Esophagus mucosa (tissue), 1 donor: ENCODE measurements around the gene MMEL1. TPM values are rescaled to one million over a fixed set of nuclear protein-coding genes. Genes with fewer than 3 reads are reported as not detected.
A peak's percentile ranks its signal among the peaks of the same experiment; 100 is the strongest.
"Not testable (repeated sequence)": the region's sequence is repeated elsewhere in the genome, so short reads cannot be mapped to it uniquely, and the experiment has no call there.

ENCODE experiments used
- ATAC-seq: fragments of 200-7000 bp; cut with Tn5 transposase; one replicate; pipeline ENCODE4 v1.9.1; 2020
- total RNA-seq: library from RNA; stranded (reverse); gene quantifications from one replicate; pipeline ENCODE4 v1.2.4, GENCODE V29; 2023
- donor health status: DM: yes; HTN: yes; CAD: no.

The MMEL1 gene, protein sequence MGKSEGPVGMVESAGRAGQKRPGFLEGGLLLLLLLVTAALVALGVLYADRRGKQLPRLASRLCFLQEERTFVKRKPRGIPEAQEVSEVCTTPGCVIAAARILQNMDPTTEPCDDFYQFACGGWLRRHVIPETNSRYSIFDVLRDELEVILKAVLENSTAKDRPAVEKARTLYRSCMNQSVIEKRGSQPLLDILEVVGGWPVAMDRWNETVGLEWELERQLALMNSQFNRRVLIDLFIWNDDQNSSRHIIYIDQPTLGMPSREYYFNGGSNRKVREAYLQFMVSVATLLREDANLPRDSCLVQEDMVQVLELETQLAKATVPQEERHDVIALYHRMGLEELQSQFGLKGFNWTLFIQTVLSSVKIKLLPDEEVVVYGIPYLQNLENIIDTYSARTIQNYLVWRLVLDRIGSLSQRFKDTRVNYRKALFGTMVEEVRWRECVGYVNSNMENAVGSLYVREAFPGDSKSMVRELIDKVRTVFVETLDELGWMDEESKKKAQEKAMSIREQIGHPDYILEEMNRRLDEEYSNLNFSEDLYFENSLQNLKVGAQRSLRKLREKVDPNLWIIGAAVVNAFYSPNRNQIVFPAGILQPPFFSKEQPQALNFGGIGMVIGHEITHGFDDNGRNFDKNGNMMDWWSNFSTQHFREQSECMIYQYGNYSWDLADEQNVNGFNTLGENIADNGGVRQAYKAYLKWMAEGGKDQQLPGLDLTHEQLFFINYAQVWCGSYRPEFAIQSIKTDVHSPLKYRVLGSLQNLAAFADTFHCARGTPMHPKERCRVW
- 2.3 TPM for total RNA-seq

DNA sequence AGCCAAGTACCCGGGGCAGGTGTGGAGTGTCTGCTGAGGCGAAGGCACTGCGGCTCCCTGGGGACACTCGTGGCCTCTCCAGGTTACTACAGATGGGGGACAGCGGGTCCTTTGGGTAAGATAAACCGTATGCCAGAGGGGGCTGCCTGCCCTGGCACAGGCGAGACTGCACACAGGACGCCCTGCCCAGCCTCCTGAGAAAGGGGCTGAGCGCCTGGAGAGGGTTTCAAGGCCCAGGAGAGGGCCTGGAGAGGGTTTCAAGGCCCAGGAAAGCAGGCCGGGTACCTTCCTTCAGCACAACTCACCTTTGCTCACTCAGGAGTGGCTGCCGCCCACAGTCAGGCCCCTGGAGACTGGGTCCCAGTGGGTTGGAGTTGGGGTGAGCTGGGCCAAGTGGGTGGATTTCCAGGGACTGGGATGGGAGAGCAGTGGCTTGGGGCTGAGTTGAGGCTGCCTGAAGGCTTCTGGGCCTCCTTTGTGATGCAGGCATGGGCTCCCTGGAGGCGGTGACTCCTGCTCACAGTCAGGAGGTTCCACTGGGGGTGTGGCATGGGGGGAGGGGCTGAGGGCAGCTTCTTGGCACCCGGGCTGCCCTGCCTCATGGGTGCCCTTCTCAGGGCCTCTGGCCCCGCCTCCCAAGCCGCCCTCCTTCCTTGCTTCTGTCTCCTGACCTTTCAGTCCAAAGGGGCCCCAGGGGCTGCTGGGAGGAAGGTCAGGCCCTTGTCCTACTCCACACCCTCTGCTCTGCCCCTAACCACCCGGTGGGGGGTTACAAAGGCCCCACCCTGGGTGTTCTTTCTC is at the start of gene MMEL1:
TSS of gene MMEL1 (minus strand) at position 456 of the 801 bp plus-strand sequence. CDS start 3,532 bp downstream, outside the sequence.
- no peak for ATAC-seq

DNA sequence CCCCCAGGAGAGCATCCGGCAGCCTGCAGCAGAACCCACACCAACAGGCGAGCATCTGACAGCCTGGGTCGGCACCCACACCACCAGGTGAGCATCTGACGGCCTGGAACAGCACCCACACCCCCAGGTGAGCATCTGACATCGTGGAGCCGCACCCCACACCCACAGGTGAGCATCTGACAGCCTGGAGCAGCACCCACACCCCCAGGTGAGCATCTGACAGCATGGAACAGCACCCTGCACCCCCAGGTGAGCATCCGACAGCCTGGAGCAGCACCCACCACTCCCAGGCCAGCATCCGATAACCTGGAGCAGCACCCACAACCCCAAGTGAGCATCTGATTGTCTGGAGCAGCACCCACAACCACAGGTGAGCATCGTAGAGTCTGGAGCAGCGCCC is 43.9 kb upstream of the MMEL1 start:
- ATAC-seq = not testable (repeated sequence)

DNA sequence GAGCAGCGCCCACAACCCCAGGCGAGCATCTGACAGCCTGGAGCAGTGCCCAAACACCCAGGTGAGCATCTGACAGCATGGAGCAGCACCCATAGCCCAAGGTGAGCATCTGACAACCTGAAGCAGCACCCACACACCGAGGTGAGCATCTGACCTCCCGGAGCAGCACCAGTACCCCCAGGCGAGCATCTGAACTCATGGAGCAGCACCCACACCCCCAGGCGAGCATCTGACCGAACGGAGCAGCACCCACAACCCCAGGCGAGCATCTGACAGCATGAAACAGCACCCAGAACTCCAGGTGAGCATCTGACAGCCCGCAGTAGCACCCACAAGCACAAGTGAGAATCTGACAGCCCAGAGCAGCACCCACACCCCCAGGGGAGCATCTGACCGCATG is 38.8 kb upstream of the MMEL1 start:
- not testable (repeated sequence) for ATAC-seq

DNA sequence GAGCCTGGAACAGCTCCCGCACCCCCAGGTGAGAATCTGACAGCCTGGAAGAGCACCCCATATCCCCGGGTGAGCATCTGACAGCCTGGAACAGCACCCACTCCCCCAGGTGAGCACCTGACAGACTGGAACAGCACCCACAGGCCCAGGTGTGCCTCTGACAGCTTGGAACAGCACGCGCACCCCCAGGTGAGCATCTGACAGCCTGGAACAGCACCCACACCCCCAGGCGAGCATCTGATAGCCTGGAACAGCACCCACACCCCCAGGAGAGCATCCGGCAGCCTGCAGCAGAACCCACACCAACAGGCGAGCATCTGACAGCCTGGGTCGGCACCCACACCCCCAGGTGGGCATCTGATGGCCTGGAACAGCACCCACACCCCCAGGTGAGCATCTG is 27.0 kb upstream of the MMEL1 start:
- ATAC-seq = not testable (repeated sequence)

DNA sequence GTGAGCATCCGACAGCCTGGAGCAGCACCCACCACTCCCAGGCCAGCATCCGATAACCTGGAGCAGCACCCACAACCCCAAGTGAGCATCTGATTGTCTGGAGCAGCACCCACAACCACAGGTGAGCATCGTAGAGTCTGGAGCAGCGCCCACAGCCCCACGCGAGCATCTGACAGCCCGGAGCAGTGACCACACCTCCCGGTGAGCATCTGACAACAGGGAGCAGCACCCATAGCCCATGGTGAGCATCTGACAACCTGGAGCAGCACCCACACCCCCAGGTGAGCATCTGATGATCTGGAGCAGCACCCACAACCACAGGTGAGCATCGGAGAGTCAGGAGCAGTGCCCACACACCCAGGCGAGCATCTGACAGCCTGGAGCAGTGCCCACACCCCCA is 25.1 kb upstream of the MMEL1 start:
- not testable (repeated sequence) for ATAC-seq

DNA sequence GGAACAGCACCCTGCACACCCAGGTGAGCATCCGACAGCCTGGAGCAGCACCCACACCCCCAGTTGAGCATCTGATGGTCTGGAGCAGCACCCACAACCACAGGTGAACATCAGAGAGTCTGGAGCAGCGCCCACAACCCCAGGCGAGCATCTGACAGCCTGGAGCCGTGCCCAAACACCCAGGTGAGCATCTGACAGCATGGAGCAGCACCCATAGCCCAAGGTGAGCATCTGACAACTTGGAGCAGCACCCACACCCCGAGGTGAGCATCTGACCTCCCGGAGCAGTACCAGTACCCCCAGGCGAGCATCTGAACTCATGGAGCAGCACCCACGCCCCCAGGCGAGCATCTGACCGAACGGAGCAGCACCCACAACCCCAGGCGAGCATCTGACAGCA is 24.3 kb upstream of the MMEL1 start:
- not testable (repeated sequence) for ATAC-seq

DNA sequence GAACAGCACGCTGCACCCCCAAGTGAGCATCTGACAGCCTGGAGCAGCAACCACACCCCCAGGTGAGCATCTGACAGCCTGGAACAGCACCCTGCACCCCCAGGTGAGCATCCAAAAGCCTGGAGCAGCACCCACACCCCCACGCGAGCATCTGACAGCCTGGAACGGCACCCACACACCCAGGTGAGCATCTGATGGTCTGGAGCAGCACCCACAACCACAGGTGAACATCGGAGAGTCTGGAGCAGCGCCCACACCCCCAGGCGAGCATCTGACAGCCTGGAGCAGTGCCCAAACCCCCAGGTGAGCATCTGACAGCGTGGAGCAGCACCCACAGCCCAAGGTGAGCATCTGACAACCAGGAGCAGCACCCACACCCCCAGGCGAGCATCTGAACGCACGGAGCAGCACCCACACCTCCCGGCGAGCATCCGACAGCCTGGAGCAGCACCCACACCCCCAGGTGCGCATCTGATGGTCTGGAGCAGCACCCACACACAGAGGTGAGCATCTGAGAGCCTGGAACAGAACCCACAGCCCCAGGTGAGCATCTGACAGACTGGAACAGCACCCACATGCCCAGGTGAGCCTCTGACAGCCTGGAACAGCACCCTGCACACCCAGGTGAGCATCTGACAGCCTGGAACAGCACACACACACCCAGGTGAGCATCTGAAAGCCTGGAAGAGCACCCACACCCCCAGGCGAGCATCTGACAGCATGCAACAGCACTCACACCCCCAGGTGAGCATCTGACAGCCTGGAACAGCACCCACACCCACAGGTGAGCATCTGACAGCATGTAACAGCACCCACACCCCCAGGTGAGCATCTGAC is 23.0 kb upstream of the MMEL1 start:
- ATAC-seq = not testable (repeated sequence)

DNA sequence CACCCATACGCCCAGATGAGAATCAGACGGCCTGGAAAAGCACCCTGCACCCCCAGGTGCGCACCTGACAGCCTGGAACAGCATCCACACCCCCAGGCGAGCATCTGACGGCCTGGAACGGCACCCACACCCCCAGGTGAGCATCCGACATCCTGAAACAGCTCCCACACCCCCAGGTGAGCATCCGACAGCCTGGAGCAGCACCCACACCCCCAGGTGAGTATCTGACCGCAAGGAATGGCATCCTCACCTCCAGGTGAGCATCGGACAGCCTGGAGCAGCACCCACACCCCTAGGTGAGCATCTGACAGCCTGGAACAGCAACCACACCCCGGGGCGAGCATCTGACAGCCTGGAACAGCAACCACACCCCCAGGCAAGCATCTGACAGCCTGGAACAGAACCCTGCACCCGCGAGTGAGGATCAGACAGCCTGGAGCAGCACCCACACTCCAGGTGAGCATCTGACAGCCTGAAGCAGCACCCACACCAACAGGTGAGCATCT is 21.7 kb upstream of the MMEL1 start:
- ATAC-seq = peak; percentile 44

DNA sequence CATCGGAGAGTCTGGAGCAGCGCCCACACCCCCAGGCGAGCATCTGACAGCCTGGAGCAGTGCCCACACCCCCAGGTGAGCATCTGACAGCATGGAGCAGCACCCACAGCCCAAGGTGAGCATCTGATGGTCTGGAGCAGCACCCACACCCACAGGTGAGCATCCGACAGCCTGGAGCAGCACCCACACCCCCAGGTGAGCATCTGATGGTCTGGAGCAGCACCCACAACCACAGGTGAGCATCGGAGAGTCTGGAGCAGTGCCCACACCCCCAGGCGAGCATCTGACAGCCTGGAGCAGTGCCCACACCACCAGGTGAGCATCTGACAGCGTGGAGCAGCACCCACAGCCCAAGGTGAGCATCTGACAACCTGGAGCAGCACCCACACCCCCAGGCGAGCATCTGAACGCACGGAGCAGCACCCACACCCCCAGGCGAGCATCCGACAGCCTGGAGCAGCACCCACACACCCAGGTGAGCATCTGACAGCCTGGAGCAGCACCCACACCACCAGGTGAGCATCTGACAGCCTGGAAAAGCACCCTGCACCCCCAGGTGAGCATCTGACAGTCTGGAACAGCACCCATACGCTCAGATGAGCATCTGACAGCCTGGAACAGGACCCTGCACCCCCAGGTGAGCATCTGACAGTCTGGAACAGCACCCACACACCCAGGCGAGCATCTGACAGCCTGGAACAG is 21.1 kb upstream of the MMEL1 start:
- not testable (repeated sequence) for ATAC-seq

DNA sequence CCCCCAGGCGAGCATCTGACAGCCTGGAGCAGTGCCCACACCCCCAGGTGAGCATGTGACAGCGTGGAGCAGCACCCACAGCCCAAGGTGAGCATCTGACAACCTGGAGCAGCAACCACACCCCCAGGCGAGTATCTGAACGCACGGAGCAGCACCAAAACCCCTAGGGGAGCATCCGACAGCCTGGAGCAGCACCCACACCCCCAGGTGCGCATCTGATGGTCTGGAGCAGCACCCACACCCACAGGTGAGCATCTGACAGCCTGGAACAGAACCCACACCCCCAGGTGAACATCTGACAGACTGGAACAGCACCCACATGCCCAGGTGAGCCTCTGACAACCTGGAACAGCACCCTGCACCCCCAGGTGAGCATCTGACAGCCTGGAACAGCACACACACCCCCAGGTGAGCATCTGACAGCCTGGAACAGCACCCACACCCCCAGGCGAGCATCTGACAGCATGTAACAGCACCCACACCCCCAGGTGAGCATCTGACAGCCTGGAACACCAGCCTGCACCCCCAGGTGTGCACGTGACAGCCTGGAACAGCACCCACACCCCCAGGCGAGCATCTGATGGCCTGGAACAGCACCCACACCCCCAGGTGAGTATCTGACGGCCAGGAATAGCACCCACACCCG is 20.2 kb upstream of the MMEL1 start:
- ATAC-seq = not testable (repeated sequence)

DNA sequence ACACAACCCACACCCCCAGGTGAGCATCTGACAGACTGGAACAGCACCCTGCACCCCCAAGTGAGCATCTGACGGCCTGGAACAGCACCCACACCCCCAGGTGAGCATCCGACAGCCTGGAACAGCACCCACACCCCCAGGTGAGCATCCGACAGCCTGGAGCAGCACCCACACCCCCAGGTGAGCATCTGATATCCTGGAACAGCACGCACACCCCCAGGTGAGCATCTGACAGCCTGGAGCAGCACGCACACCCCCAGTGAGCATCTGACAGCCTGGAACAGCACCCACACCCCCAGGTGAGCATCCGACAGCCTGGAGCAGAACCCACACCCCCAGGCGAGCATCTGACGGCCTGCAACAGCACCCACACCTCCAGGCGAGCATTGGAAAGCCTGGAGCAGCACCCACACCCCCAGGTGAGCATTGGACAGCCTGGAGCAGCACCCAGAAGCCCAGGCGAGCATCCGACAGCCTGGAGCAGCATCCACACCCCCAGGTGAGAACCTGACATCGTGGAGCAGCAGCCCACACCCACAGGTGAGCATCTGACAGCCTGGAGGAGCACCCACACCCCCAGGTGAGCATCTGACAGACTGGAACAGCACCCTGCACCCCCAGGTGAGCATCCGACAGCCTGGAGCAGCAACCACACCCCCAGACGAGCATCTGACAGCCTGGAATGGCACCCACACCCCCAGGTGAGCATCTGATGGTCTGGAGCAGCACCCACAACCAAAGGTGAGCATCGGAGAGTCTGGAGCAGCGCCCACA is 19.5 kb upstream of the MMEL1 start:
- ATAC-seq = not testable (repeated sequence)

DNA sequence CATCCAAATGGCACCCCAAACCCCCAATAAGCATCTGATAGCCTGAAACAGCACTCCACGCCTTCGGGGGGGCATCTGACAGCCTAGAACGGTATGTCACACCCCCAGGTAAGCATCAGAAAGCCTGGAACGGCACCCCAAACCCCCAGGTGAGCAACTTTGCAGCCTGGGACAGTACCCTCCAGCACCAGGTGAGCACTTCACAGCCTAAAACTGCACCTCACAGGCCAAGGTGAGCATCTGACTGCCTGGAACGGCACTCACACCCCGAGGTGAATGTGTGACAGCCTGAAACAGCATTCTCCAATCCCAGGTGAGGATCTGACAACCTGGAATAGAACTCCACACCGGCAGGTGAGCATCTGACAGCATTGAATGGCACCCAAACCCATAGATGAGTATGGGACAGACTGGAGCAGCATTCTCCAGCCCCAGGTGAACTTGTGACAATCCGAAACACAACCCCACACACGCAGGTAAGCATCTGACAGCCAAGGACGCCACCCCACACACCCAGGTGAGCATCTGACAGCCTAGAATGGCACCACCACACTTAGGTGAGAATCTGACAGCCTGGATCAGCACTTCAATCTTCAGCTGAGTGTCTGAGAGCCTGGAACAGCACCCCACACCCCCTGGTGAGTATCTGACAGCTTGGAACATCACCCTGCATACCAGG is 18.3 kb upstream of the MMEL1 start:
- no peak for ATAC-seq

DNA sequence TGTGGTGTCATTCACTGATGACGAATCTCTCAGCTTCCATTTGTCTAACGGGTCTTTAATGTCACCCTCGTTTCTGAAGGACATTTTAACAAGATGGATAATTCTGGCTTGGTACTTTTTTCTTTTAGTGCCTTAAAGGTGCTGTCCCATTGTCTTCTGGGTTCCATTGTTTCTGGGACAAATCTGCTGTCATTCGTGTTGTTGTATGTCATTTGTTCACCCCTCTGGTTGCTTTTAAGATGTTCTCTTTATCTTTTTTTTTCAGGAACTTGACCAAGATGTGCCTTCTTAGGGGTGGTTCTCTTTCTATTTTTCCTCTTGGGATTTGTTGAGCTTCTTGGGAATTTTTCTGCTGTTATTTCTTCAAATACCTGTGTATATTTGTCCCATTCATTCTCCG is 14.0 kb upstream of the MMEL1 start:
- no peak for ATAC-seq

DNA sequence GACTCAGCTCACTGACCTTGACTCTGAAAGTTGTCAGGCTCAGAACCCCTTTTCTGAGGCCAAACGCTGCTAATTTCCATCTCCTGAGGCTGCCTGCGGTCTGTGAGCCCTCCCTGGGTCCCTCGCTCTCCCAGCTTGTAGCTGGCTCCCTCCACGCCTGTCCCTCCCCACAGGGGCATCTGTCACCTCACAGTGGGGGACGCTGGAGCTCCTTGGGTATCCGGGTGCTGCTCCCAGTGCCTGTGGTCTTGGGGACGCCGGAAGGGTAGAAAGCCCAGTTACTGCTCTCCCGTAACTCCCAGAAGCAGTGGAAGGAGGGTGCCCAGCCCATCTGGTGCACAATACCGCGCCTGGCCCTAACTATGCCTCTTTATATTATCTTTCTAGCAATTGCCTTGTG is 13.0 kb upstream of the MMEL1 start:
- no peak for ATAC-seq

DNA sequence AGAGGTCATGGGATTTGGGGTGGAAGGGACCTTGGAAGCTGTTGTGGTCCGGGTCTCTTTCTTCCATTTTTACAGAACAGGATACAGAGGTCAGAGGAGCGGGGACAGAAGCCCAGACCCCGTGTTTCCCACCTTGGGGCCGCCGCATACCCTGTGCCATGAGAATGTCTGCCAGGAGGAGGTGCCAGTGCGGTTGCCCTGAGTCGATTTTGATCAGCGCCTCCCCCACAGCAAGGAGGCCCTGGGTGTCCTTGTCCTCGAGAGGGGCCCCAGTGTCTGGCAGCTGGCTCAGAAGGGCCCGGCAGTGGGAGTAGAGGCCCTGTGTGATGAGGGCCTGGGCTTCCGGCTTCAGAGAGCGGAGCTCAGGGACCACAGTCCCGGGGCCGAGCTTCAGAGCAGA is 12.3 kb upstream of the MMEL1 start:
- ATAC-seq = no peak

DNA sequence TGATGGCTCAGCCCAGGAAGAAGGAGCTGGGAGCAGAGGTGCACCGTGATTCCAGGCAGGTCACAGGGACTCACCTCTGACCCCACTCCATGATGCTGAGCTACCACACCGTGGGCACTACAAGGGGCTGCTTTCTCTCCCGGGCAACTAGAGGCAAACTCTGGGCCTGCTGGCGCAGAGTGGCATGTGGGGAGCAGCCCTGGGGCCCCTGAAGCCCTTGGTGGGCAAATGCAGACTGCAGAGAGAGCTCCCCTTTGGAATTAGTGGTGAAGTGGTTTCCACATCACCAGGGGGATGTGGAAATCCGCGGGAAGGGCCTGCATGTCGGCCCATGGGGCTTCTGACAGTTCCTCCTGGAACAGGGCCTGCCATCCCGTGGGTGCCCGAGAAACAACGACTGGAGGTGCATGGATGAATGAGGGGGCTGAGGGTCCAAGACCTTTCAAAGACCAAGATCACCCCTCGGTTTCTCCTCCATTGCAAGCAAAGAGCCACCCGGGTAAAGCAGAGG is 11.8 kb upstream of the MMEL1 start:
- no peak for ATAC-seq

DNA sequence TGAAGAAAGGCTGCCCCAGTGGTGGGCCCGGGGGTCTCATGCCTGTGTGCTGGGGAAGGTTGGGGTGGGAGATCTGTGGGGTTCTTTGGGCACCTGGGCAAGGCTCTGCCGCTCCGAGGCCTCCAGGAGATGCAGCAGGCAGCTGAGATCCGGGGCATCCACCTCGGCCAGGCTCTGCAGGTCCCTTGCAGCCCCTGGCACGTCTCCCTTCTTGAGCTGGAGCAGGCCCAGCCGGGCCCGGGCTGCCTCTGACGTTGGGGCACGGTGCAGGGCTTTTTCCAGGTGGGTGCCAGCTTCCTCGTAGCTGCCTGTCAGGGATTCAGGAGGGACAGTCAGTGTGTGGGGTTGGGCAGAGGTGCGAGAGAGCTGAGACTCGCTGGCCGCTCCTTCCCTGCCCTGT is 11.4 kb upstream of the MMEL1 start:
- ATAC-seq = no peak

DNA sequence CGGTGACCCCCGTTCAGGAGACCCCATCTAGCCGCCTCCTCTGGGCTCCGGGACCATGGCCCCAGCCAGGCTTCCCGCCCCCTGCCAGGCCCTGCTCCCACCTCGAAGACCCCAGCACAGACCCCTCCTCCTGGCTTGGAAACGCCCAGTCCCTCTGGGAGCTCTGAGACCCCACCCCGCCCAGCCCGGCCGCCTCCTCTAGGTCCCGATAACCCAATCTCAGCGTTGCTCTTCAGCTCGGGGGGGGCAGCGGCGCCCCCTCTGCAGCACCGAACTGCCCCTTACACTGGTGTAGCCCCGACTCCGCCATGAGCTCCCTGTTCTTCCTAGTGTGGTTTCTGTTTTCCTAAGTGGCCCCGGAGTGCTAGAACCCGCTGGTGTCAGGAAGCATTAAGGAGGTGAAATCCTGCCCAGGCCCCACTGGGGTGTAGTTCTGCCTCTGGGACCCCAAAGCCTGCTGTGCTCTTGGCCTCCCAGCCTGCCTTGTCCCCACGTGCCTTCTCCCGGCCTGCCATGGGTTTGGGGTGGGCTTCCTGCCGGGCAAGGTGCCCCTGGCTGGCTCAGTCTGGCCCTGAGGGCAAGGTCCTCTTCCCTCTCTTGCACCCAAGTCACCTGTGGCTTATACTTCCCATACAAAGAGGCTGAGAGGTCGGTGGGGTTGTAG is 10.7 kb upstream of the MMEL1 start:
- ATAC-seq = no peak
